HG03575 (cell line): ENCODE results near the gene KLF6.

ENCODE experiments used
- ATAC-seq: cut with Tn5 transposase; IDR thresholded peaks from one replicate; pipeline ENCODE4 v1.9.1; 2021; ENCODE audit not compliant: unreplicated experiment, insufficient number of reproducible peaks, low FRiP score; ENCODE audit errors: extremely low read depth

The KLF6 gene

GRCh38 chr10:3813267-3813666 lies 28.3 kb upstream of the KLF6 start:
- no peak for ATAC-seq

GRCh38 chr10:3812141-3812540 lies 27.1 kb upstream of the KLF6 start:
- no peak for ATAC-seq

GRCh38 chr10:3811291-3811870 lies 26.4 kb upstream of the KLF6 start:
- ATAC-seq = no peak

- no peak for ATAC-seq
Observed at GRCh38 chr10:3808689-3809199, 23.7 kb upstream of the KLF6 start.

GRCh38 chr10:3807928-3808496 lies 23.0 kb upstream of the KLF6 start:
- ATAC-seq = no peak

GRCh38 chr10:3807211-3807927 lies 22.4 kb upstream of the KLF6 start:
- no peak for ATAC-seq

GRCh38 chr10:3806603-3807002 lies 21.6 kb upstream of the KLF6 start:
- no peak for ATAC-seq

- no peak for ATAC-seq
Observed at GRCh38 chr10:3805791-3806461, 20.9 kb upstream of the KLF6 start.

GRCh38 chr10:3805201-3805790 lies 20.3 kb upstream of the KLF6 start:
- ATAC-seq = peak; percentile 35

- no peak for ATAC-seq
Observed at GRCh38 chr10:3803927-3804741, 19.1 kb upstream of the KLF6 start.

- ATAC-seq = no peak
Observed at GRCh38 chr10:3803295-3803926, 18.4 kb upstream of the KLF6 start.

- ATAC-seq = no peak
Observed at GRCh38 chr10:3802526-3803265, 17.7 kb upstream of the KLF6 start.

GRCh38 chr10:3801558-3802192 lies 16.7 kb upstream of the KLF6 start:
- no peak for ATAC-seq

GRCh38 chr10:3800586-3800985 lies 15.6 kb upstream of the KLF6 start:
- no peak for ATAC-seq

- ATAC-seq = no peak
Observed at GRCh38 chr10:3797750-3798149, 12.7 kb upstream of the KLF6 start.

- no peak for ATAC-seq
Observed at GRCh38 chr10:3793553-3793952, 8.5 kb upstream of the KLF6 start.

GRCh38 chr10:3792710-3793219 lies 7.8 kb upstream of the KLF6 start:
- ATAC-seq = no peak
